Heart left ventricle (tissue), 13 donors: ENCODE results near the gene PYROXD2.

Experiments used
- POLR2A ChIP-seq, 2 donors: fragments of 450-650 bp; IDR thresholded peaks; one replicate each; pipeline ENCODE4 v1.6.1; 2017; ENCODE audit warnings: antibody characterized with exemption in 2 of 2, mild to moderate bottlenecking in 2 of 2, moderate library complexity in 2 of 2
- TF ChIP-seq, protein P1 (sequence below), 12 donors: fragments of 200-600 bp; sonication (generic) in 4 of 12; IDR thresholded peaks; one replicate each; pipeline versions ENCODE4 v1.5.0 to v1.8.0; 2018 to 2022; ENCODE audit warnings: antibody characterized with exemption in 12 of 12, mild to moderate bottlenecking in 5 of 12
- donor health status: ischemic (EF 13 %, LVEDD 7.1; RV severe dilation, severe dysfunction).
- donor health status: DM: no; HTN: yes; CAD: no.
- donor health status: DM: no; HTN: no; CAD: no.
- donor health status: ischemic (EF 25% LVEDD 6.9; RV normal size, moderate dysfunction).
- donor health status: ischemic (EF 25% LVEDD 5.7; RV mildly dilated, moderate dysfunction).
- donor health status: ischemic (EF 35%, LVEDD 5.7; RV mildly dilated, moderate dysfunction).
- donor health status: nonischemic (EF 11% LVEDD 7.7; RV severe dilation, severe dysfunction).
- donor health status: DM: yes; HTN: yes; CAD: no.
- donor health status: PGD.
- donor health status: ischemic (EF 29% LVEDD 5.4; RV normal size, mild dysfunction).
- donor health status: nonischemic (EF 23%, LVEDD 6.1; RV moderate dilation, normal function).

DNA sequence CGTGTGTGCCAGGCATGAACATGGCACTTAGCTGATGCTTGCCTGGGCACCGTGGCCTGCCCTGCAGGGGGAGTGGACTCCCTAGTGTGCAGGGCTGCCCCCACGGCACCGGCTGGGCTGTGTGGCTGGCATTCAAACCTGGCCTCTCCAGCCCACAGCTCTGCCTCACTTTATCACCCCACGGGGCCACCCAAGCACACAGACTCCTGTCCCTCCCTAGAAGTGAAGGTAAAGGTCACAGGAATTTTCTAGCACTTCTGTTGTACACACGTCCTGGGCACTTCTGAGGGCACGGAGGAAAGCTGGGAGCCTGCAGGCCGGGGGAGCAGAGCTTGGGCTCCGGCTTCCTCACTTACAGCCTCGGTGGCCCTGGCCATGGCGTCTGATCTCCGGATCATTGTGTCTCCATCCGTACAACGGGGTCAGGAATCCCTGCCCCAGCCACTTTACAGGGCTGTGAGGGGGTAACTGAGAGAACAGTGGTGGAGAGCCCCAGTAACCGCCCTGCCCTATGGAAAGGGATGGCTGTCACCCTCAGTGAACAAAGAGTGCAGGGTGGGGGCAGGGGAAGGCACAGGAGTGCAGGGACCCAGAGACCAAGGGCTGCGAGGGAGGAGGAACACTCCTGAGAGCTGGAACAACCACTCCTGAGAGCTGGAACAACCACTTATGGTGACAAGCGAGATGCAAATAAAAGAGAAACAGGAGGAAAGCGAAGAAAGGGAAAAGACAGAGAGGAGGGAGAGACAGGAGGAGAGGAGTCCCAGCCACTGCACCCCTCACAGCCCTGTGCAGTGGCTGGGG is 3.9 kb upstream of the PYROXD2 start:
- no peak for TF ChIP-seq POLR2A (IDR thresholded peaks at IDR 0.05)
- TF ChIP-seq, protein P1, sequence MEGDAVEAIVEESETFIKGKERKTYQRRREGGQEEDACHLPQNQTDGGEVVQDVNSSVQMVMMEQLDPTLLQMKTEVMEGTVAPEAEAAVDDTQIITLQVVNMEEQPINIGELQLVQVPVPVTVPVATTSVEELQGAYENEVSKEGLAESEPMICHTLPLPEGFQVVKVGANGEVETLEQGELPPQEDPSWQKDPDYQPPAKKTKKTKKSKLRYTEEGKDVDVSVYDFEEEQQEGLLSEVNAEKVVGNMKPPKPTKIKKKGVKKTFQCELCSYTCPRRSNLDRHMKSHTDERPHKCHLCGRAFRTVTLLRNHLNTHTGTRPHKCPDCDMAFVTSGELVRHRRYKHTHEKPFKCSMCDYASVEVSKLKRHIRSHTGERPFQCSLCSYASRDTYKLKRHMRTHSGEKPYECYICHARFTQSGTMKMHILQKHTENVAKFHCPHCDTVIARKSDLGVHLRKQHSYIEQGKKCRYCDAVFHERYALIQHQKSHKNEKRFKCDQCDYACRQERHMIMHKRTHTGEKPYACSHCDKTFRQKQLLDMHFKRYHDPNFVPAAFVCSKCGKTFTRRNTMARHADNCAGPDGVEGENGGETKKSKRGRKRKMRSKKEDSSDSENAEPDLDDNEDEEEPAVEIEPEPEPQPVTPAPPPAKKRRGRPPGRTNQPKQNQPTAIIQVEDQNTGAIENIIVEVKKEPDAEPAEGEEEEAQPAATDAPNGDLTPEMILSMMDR (IDR thresholded peaks at IDR 0.05) = no peak
